Activated CD8-positive, alpha-beta memory T cell treated with anti-CD3 and anti-CD28 coated beads for 4 hours (primary cell): ENCODE measurements around the gene EEFSEC.

Source experiments
- DNase-seq, 2 donors: peaks; one replicate each; pipeline ENCODE4 v3.0.0-alpha.2; 2020; ENCODE audit warnings: low read depth in 2 of 2

EEFSEC gene

GRCh38 chr3:128285967-128286321 lies 132.7 kb downstream of the EEFSEC start:
- DNase-seq = no peak

- DNase-seq = no peak
Measured at GRCh38 chr3:128286691-128287090, 133.4 kb downstream of the EEFSEC start.

GRCh38 chr3:128287216-128287615 lies 133.9 kb downstream of the EEFSEC start:
- no peak for DNase-seq

- no peak for DNase-seq
Measured at GRCh38 chr3:128289534-128289933, 136.3 kb downstream of the EEFSEC start.

GRCh38 chr3:128290484-128290883 lies 137.2 kb downstream of the EEFSEC start:
- no peak for DNase-seq

- no peak for DNase-seq
Measured at GRCh38 chr3:128293930-128294329, 140.6 kb downstream of the EEFSEC start.

GRCh38 chr3:128294999-128295468 lies 141.8 kb downstream of the EEFSEC start:
- DNase-seq = no peak

- DNase-seq = no peak
Measured at GRCh38 chr3:128296469-128297251, 143.4 kb downstream of the EEFSEC start.

- DNase-seq = no peak
Measured at GRCh38 chr3:128297401-128298138, 144.3 kb downstream of the EEFSEC start.

- no peak for DNase-seq
Measured at GRCh38 chr3:128301186-128302023, 148.1 kb downstream of the EEFSEC start.

- no peak for DNase-seq
Measured at GRCh38 chr3:128306481-128306880, 153.2 kb downstream of the EEFSEC start.

- no peak for DNase-seq
Measured at GRCh38 chr3:128307029-128307633, 153.8 kb downstream of the EEFSEC start.

- DNase-seq = no peak
Measured at GRCh38 chr3:128307781-128308469, 154.6 kb downstream of the EEFSEC start.

GRCh38 chr3:128309026-128309425 lies 155.7 kb downstream of the EEFSEC start:
- DNase-seq = no peak

GRCh38 chr3:128310286-128311058 lies 157.2 kb downstream of the EEFSEC start:
- no peak for DNase-seq

GRCh38 chr3:128311441-128311844 lies 158.2 kb downstream of the EEFSEC start:
- DNase-seq = no peak

GRCh38 chr3:128312271-128312670 lies 159.0 kb downstream of the EEFSEC start:
- no peak for DNase-seq

GRCh38 chr3:128313071-128313725 lies 159.9 kb downstream of the EEFSEC start:
- DNase-seq = no peak

GRCh38 chr3:128313935-128314334 lies 160.7 kb downstream of the EEFSEC start:
- no peak for DNase-seq

GRCh38 chr3:128315313-128315712 lies 162.0 kb downstream of the EEFSEC start:
- no peak for DNase-seq
